ENCODE measurements around the gene SBF2.

- TF ChIP-seq EZH2 (IDR thresholded peaks at IDR 0.05; ENCODE audit: low read length) = no peak
- TF ChIP-seq CTCF (optimal IDR thresholded peaks at IDR 0.05 in 1 of 3, IDR thresholded peaks at IDR 0.05 in 1 of 3, conservative IDR thresholded peaks at IDR 0.05 in 1 of 3; ENCODE audit: extremely low read depth in 1 of 3, insufficient read depth in 2 of 3, low read length in 3 of 3) = no peak
These were observed 337.5 kb downstream of the SBF2 start for GRCh38 chr11:9956483-9956882.

All from keratinocyte (primary cell).